ENCODE measurements around the gene GAPDHS. TPM values are rescaled to one million over a fixed set of nuclear protein-coding genes. Genes with fewer than 3 reads are reported as not detected.
A peak's percentile ranks its signal among the peaks of the same experiment; 100 is the strongest.

GAPDHS gene
- total RNA-seq, 1 experiment from 2014 or later, result not detected

DNA sequence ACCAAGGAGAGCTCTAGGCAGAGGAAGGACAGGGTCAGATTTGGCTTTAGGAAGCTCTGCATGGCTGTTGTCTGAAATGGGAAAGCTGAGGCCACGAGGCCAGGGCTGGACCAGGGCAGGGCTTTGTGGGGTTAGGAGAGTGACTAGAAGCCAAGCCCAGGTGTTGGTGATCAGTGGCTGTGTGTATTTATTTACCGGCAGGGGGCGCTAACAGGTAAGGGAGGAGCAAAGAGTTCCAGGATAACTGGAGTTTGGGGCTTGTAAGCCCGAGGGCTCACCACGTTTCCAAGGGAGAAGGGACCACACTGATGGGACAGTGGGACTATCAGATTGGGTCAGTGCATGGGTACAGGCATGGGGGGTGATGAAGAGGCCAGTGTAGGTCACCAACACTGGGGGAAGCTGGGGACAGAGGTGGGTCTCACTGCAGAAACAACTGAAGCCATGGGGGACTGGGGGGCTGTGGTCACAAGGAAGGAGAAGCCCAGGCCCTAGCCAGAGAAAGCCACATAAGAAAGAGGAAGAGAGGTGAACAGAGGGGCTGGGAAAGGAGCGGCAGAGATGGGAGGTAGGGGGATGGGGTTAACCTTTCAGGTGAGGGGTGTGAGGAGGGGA, 16.0 kb downstream of the GAPDHS start:
- POLR2A ChIA-PET, result no interaction called here
- BruUV-seq (replicated peaks), result no TSS peak

More for the DNA sequence above, 16.0 kb downstream of the GAPDHS start:
- Histone ChIP-seq H3K9me2 (ENCODE audit: insufficient read depth) (no peaks in the 10 kb centered on the region), H3K9ac (ENCODE audit: low read length) (peak overlapping the region; percentile 19; the same call in 1 of the 2 replicates), H3K4me1 (ENCODE audit: control insufficient read depth in 1 of 2, insufficient read depth in 2 of 2, low read length in 2 of 2) (peaks cover 6 to 17% of the 10 kb centered on the region in 2 experiments), H3K79me2 (ENCODE audit: insufficient read depth, low read length) (peaks cover 41% of the 10 kb centered on the region), H4K20me1 (ENCODE audit: insufficient read depth) (no peaks in the 10 kb centered on the region), H3K4me2 (ENCODE audit: low read length) (no peak overlapping the region), H3K4me3 (replicated peaks in 1 of 2; ENCODE audit: low read depth in 1 of 2, low read length in 2 of 2) (no peak overlapping the region), H2AFZ (ENCODE audit: low read depth, low read length, poor library complexity, severe bottlenecking) (no peak overlapping the region), H3K36me3 (ENCODE audit: control insufficient read depth in 1 of 2, insufficient read depth in 2 of 2, low read length in 2 of 2) (peaks cover 2 to 14% of the 10 kb centered on the region in 2 experiments; a peak in 1 of 4 replicates), H3K27ac (ENCODE audit: low read depth, low read length) (no peak overlapping the region), H3K27me3 (ENCODE audit: insufficient read depth, low read length) (no peaks in the 10 kb centered on the region), H3K9me3 (ENCODE audit: control insufficient read depth in 1 of 2, insufficient read depth in 1 of 2, low read depth in 1 of 2, low read length in 2 of 2) (no peaks in the 10 kb centered on the region)
- ATAC-seq (peak; percentile 43), DNase-seq (ENCODE audit: low read depth, low spot score) (peak; percentile 34)
- RAD21 ChIA-PET (ENCODE audit: low non-redundant PET in 1 of 2, low total read pairs in 2 of 2, uncharacterized antibody in 2 of 2, unreplicated experiment in 2 of 2), result no interaction called here
- CTCF ChIA-PET, result interaction anchor here (1.1 to 1.8 kb wide), 5 partner anchors 8 to 143 kb away, joined by 3 to 8 read pairs (median 3); no protein-coding TSS in a partner anchor
- intact Hi-C loops (cut with micrococcal nuclease), result loop anchor here (2.0 to 10.0 kb wide), 2 partner anchors 168 to 386 kb away; partner anchors contain the start of gene LRFN3
- no peak for TF ChIP-seq POLR2A (IDR thresholded peaks at IDR 0.05; ENCODE audit: borderline replicate concordance, extremely low read depth, insufficient read depth, insufficient read length)
- TF ChIP-seq YY1 (IDR thresholded peaks at IDR 0.05; ENCODE audit: extremely low read depth, insufficient replicate concordance, low read depth, low read length), result no peak
- no peak for TF ChIP-seq SIN3A (IDR thresholded peaks at IDR 0.05; ENCODE audit: low read depth)
- no peak for TF ChIP-seq CEBPB (IDR thresholded peaks at IDR 0.05; ENCODE audit: low read depth)
- no peak for TF ChIP-seq SP1 (IDR thresholded peaks at IDR 0.05; ENCODE audit: low read depth)
- TF ChIP-seq, protein P1, sequence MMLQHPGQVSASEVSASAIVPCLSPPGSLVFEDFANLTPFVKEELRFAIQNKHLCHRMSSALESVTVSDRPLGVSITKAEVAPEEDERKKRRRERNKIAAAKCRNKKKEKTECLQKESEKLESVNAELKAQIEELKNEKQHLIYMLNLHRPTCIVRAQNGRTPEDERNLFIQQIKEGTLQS (IDR thresholded peaks at IDR 0.05), result no peak
- TF ChIP-seq ZNF274 (IDR thresholded peaks at IDR 0.05; ENCODE audit: low read depth, low read length), result no peak
- no peak for TF ChIP-seq ZFX (IDR thresholded peaks at IDR 0.05)
- peak; percentile 80 for TF ChIP-seq RAD21 (IDR thresholded peaks at IDR 0.05; ENCODE audit: low read depth)
- TF ChIP-seq FOSL1 (IDR thresholded peaks at IDR 0.05; ENCODE audit: low read depth), result no peak
- TF ChIP-seq, protein P2, sequence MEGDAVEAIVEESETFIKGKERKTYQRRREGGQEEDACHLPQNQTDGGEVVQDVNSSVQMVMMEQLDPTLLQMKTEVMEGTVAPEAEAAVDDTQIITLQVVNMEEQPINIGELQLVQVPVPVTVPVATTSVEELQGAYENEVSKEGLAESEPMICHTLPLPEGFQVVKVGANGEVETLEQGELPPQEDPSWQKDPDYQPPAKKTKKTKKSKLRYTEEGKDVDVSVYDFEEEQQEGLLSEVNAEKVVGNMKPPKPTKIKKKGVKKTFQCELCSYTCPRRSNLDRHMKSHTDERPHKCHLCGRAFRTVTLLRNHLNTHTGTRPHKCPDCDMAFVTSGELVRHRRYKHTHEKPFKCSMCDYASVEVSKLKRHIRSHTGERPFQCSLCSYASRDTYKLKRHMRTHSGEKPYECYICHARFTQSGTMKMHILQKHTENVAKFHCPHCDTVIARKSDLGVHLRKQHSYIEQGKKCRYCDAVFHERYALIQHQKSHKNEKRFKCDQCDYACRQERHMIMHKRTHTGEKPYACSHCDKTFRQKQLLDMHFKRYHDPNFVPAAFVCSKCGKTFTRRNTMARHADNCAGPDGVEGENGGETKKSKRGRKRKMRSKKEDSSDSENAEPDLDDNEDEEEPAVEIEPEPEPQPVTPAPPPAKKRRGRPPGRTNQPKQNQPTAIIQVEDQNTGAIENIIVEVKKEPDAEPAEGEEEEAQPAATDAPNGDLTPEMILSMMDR (IDR thresholded peaks at IDR 0.05 in 2 of 3, conservative IDR thresholded peaks at IDR 0.05 in 1 of 3; ENCODE audit: borderline replicate concordance in 1 of 3, insufficient read depth in 1 of 3, low read depth in 2 of 3, low read length in 2 of 3), result peak; percentile 70 to 90 (median 73)
- TF ChIP-seq CBX3 (IDR thresholded peaks at IDR 0.05; ENCODE audit: low read depth), result no peak
- TF ChIP-seq EGR1 (IDR thresholded peaks at IDR 0.05; ENCODE audit: low read depth), result no peak
- no peak for TF ChIP-seq POLR2AphosphoS5 (IDR thresholded peaks at IDR 0.05; ENCODE audit: low read depth, low read length)
- TF ChIP-seq ELF1 (IDR thresholded peaks at IDR 0.05; ENCODE audit: borderline replicate concordance, low read depth), result no peak
- no peak for TF ChIP-seq TCF7L2 (IDR thresholded peaks at IDR 0.05; ENCODE audit: borderline replicate concordance, extremely low read depth, insufficient read depth, insufficient read length)
- no peak for TF ChIP-seq EZH2 (IDR thresholded peaks at IDR 0.05)
